ENCODE data around the gene GRIK1.

The GRIK1 gene

GRCh38 chr21:29942034-29942433 is 2.2 kb upstream of the GRIK1 start:
- DNase-seq (ENCODE audit: low spot score) (no peak), ATAC-seq (ENCODE audit: low read depth) (no peak)
- peaks cover 47% of the 10 kb centered on the region for H3K27me3 ChIP-seq (ENCODE audit: insufficient read depth, poor library complexity, severe bottlenecking)
- H3K4me3 ChIP-seq (ENCODE audit: severe bottlenecking) = no peak overlapping the region
- H3K9me3 ChIP-seq (ENCODE audit: severe bottlenecking) = no peaks in the 10 kb centered on the region
- H3K27ac ChIP-seq (ENCODE audit: poor library complexity, severe bottlenecking) = no peak overlapping the region
- no peak for TF ChIP-seq CTCF (IDR thresholded peaks at IDR 0.05; ENCODE audit: poor library complexity, severe bottlenecking)
- H3K4me1 ChIP-seq (ENCODE audit: insufficient read depth, poor library complexity, severe bottlenecking) = no peaks in the 10 kb centered on the region
- H3K36me3 ChIP-seq (ENCODE audit: low read depth) = no peaks in the 10 kb centered on the region

GRCh38 chr21:29940991-29941390 is 1.2 kb upstream of the GRIK1 start:
- Histone ChIP-seq H3K4me1 (ENCODE audit: insufficient read depth, poor library complexity, severe bottlenecking) (no peaks in the 10 kb centered on the region), H3K27me3 (ENCODE audit: insufficient read depth, poor library complexity, severe bottlenecking) (peaks cover 54% of the 10 kb centered on the region), H3K4me3 (ENCODE audit: severe bottlenecking) (no peak overlapping the region), H3K36me3 (ENCODE audit: low read depth) (no peaks in the 10 kb centered on the region), H3K9me3 (ENCODE audit: severe bottlenecking) (no peaks in the 10 kb centered on the region), H3K27ac (ENCODE audit: poor library complexity, severe bottlenecking) (no peak overlapping the region)
- no peak for ATAC-seq (ENCODE audit: low read depth)
- no peak for TF ChIP-seq CTCF (IDR thresholded peaks at IDR 0.05; ENCODE audit: poor library complexity, severe bottlenecking)
- no peak for DNase-seq (ENCODE audit: low spot score)

GRCh38 chr21:29940361-29940760 is 565 bp upstream of the GRIK1 start:
- H3K27me3 ChIP-seq (ENCODE audit: insufficient read depth, poor library complexity, severe bottlenecking) = peaks cover 61% of the 10 kb centered on the region
- no peak overlapping the region for H3K4me3 ChIP-seq (ENCODE audit: severe bottlenecking)
- no peak overlapping the region for H3K27ac ChIP-seq (ENCODE audit: poor library complexity, severe bottlenecking)
- TF ChIP-seq CTCF (IDR thresholded peaks at IDR 0.05; ENCODE audit: poor library complexity, severe bottlenecking) = no peak
- H3K9me3 ChIP-seq (ENCODE audit: severe bottlenecking) = no peaks in the 10 kb centered on the region
- H3K36me3 ChIP-seq (ENCODE audit: low read depth) = no peaks in the 10 kb centered on the region
- ATAC-seq (ENCODE audit: low read depth) = no peak
- no peaks in the 10 kb centered on the region for H3K4me1 ChIP-seq (ENCODE audit: insufficient read depth, poor library complexity, severe bottlenecking)
- no peak for DNase-seq (ENCODE audit: low spot score)

GRCh38 chr21:29939104-29939923 is 482 bp downstream of the GRIK1 start:
- peaks cover 61% of the 10 kb centered on the region for H3K27me3 ChIP-seq (ENCODE audit: insufficient read depth, poor library complexity, severe bottlenecking)
- DNase-seq (ENCODE audit: low spot score) (no peak), ATAC-seq (ENCODE audit: low read depth) (peak; percentile 56)
- H3K9me3 ChIP-seq (ENCODE audit: severe bottlenecking) = no peaks in the 10 kb centered on the region
- H3K27ac ChIP-seq (ENCODE audit: poor library complexity, severe bottlenecking) = no peak overlapping the region
- H3K4me3 ChIP-seq (ENCODE audit: severe bottlenecking) = no peak overlapping the region
- H3K36me3 ChIP-seq (ENCODE audit: low read depth) = no peaks in the 10 kb centered on the region
- H3K4me1 ChIP-seq (ENCODE audit: insufficient read depth, poor library complexity, severe bottlenecking) = no peaks in the 10 kb centered on the region
- no peak for TF ChIP-seq CTCF (IDR thresholded peaks at IDR 0.05; ENCODE audit: poor library complexity, severe bottlenecking)

- no peak for ATAC-seq (ENCODE audit: low read depth)
- no peaks in the 10 kb centered on the region for H3K36me3 ChIP-seq (ENCODE audit: low read depth)
- H3K27ac ChIP-seq (ENCODE audit: poor library complexity, severe bottlenecking) = no peak overlapping the region
- no peaks in the 10 kb centered on the region for H3K4me1 ChIP-seq (ENCODE audit: insufficient read depth, poor library complexity, severe bottlenecking)
- no peaks in the 10 kb centered on the region for H3K9me3 ChIP-seq (ENCODE audit: severe bottlenecking)
- no peak for DNase-seq (ENCODE audit: low spot score)
- H3K4me3 ChIP-seq (ENCODE audit: severe bottlenecking) = no peak overlapping the region
- H3K27me3 ChIP-seq (ENCODE audit: insufficient read depth, poor library complexity, severe bottlenecking) = peaks cover 61% of the 10 kb centered on the region
- no peak for TF ChIP-seq CTCF (IDR thresholded peaks at IDR 0.05; ENCODE audit: poor library complexity, severe bottlenecking)
Observed at GRCh38 chr21:29938776-29939103, 1.1 kb downstream of the GRIK1 start.
